Endothelial cell of umbilical vein (primary cell): ENCODE results near the gene RSPO3. TPM values are rescaled to one million over a fixed set of nuclear protein-coding genes. Genes with fewer than 3 reads are reported as not detected.

Experiments
- BruUV-seq: library from RNA; stranded (reverse); fragments of 400-500 nt; replicated peaks from 2 replicates; lab custom pipeline; 2021; lab: Mats Ljungman, UMichigan
- CTCF ChIA-PET: fragments of 300-600, 350-600 bp; sonication (Branson Sonifier 250); formaldehyde crosslinking; loops from one replicate; lab custom pipeline; 2021; ENCODE audit warnings: antibody characterized with exemption, inconsistent platforms; lab: Charles Lee
- POLR2A ChIA-PET: fragments of 300-600, 350-600 bp; sonication (Branson Sonifier 250); formaldehyde crosslinking; loops from one replicate; lab custom pipeline; 2021; ENCODE audit warnings: antibody characterized with exemption, inconsistent platforms; lab: Charles Lee
- DNase-seq: peaks from one replicate; pipeline ENCODE4 v3.0.0-alpha.2; 2011; ENCODE audit warnings: low read depth, low spot score
- FAIRE-seq: peaks from 2 replicates; lab custom pipeline; 2011; peaks lifted over from hg19 to GRCh38; lab: Jason Lieb, UNC
- H2AFZ ChIP-seq: 2 replicates; pipeline ENCODE4 v1.6.0; 2012; ENCODE audit warnings: low read depth, low read length, control low read depth, inconsistent platforms
- H3K27ac ChIP-seq: 2 replicates; pipeline ENCODE4 v1.5.1; 2011; ENCODE audit warnings: low read depth, mild to moderate bottlenecking, control low read depth, low read length, moderate library complexity; ENCODE audit not compliant: insufficient read depth
- H3K27me3 ChIP-seq, 2 experiments: 2 replicates each; pipeline versions ENCODE4 v1.6.0 to v1.6.1; 2011; ENCODE audit warnings: low read length in 2 of 2, mixed read lengths in 1 of 2; ENCODE audit not compliant: control insufficient read depth in 2 of 2, insufficient read depth in 2 of 2
- H3K36me3 ChIP-seq, 2 experiments: 2 replicates in 1 of 2; 3 replicates in 1 of 2; pipeline ENCODE4 v1.5.1; 2011; ENCODE audit warnings: low read length in 2 of 2, mild to moderate bottlenecking in 1 of 2, moderate library complexity in 1 of 2; ENCODE audit not compliant: control insufficient read depth in 2 of 2, insufficient read depth in 2 of 2; ENCODE audit errors: extremely low read depth in 1 of 2
- H3K4me1 ChIP-seq: 3 replicates; pipeline ENCODE4 v1.5.1; 2011; ENCODE audit warnings: mild to moderate bottlenecking, low read length; ENCODE audit not compliant: control insufficient read depth, insufficient read depth; ENCODE audit errors: extremely low read depth
- H3K4me2 ChIP-seq: 2 replicates; pipeline ENCODE4 v1.6.1; 2011; ENCODE audit warnings: low read length, control low read depth, mixed read lengths; ENCODE audit not compliant: insufficient read depth
- H3K4me3 ChIP-seq, 3 experiments: fragments of 200-600 bp in 1 of 3; sonication (generic), shearing (Covaris generic) in 1 of 3; replicated peaks in 1 of 3; 2 replicates each; pipeline ENCODE4 v1.5.1; 2011 to 2016; ENCODE audit warnings: control low read depth in 3 of 3, low read length in 3 of 3, mild to moderate bottlenecking in 2 of 3, inconsistent platforms in 1 of 3, low read depth in 1 of 3, moderate library complexity in 1 of 3; ENCODE audit not compliant: insufficient read depth in 1 of 3
- H3K79me2 ChIP-seq: 2 replicates; pipeline ENCODE4 v1.6.0; 2012; ENCODE audit warnings: low read length, inconsistent platforms; ENCODE audit not compliant: control insufficient read depth, insufficient read depth
- H3K9ac ChIP-seq: replicated peaks from 2 replicates; pipeline ENCODE3; 2011; ENCODE audit warnings: low read length, control low read depth; ENCODE audit not compliant: insufficient read depth; ENCODE audit errors: extremely low read depth
- H3K9me1 ChIP-seq: replicated peaks from 3 replicates; pipeline ENCODE4 v1.6.0; 2011; ENCODE audit warnings: mild to moderate bottlenecking, low read length; ENCODE audit not compliant: control insufficient read depth, insufficient read depth; ENCODE audit errors: extremely low read depth
- H3K9me3 ChIP-seq: replicated peaks from 2 replicates; pipeline ENCODE4 v1.5.1; 2012; ENCODE audit warnings: low read length, inconsistent platforms; ENCODE audit not compliant: control insufficient read depth, insufficient read depth
- H4K20me1 ChIP-seq: replicated peaks from 2 replicates; pipeline ENCODE3; 2011; ENCODE audit warnings: mild to moderate bottlenecking, low read length; ENCODE audit not compliant: control insufficient read depth, insufficient read depth; ENCODE audit errors: extremely low read depth
- CTCF ChIP-seq, 2 donors: IDR thresholded peaks; 1 replicate in 1 of 2; 2 replicates in 1 of 2; pipeline ENCODE4 v1.5.1; 2011; ENCODE audit warnings: low read length in 2 of 2, mild to moderate bottlenecking in 2 of 2, moderate library complexity in 2 of 2, control low read depth in 1 of 2, inconsistent platforms in 1 of 2, low read depth in 1 of 2; ENCODE audit not compliant: insufficient read depth in 1 of 2; ENCODE audit errors: extremely low read depth in 1 of 2
- EZH2 ChIP-seq: IDR thresholded peaks from 2 replicates; pipeline ENCODE4 v1.6.1; 2012; ENCODE audit warnings: borderline replicate concordance, low read depth, mild to moderate bottlenecking, moderate library complexity, low read length, inconsistent platforms; ENCODE audit not compliant: severe bottlenecking
- FOS ChIP-seq: IDR thresholded peaks from 2 replicates; pipeline ENCODE4 v1.6.1; 2011; ENCODE audit warnings: mild to moderate bottlenecking, low read length, moderate library complexity, borderline replicate concordance; ENCODE audit not compliant: insufficient read depth
- GATA2 ChIP-seq: IDR thresholded peaks from 2 replicates; pipeline ENCODE4 v1.7.0; 2011; ENCODE audit warnings: low read depth, mild to moderate bottlenecking, moderate library complexity, mixed read lengths, low read length; ENCODE audit not compliant: insufficient read length, insufficient read depth
- JUN ChIP-seq: IDR thresholded peaks from 2 replicates; pipeline ENCODE4 v1.6.1; 2011; ENCODE audit warnings: borderline replicate concordance, low read depth; ENCODE audit not compliant: insufficient read length, insufficient read depth
- MYC ChIP-seq: IDR thresholded peaks from one replicate; pipeline ENCODE4 v1.6.1; 2011; ENCODE audit warnings: mild to moderate bottlenecking, low read depth, low read length
- POLR2A ChIP-seq: IDR thresholded peaks from 2 replicates; pipeline ENCODE4 v1.6.1; 2012; ENCODE audit warnings: low read depth, mild to moderate bottlenecking, control low read depth, low read length
- POLR2AphosphoS5 ChIP-seq: IDR thresholded peaks from 2 replicates; pipeline ENCODE4 v1.6.1; 2012; ENCODE audit warnings: low read depth, mild to moderate bottlenecking, control low read depth, low read length, moderate library complexity; ENCODE audit not compliant: insufficient read depth
- dilution Hi-C: fragments of 300-500 bp; cut with MboI; formaldehyde crosslinking; loops from one replicate; pipeline ENCODE4 v1.15.0; 2019; ENCODE audit warnings: low sequenced_read_pairs; ENCODE audit not compliant: extremely low pct_ligation_motif_present
- intact Hi-C: fragments of 100-400 bp; cut with micrococcal nuclease; formaldehyde crosslinking; loops from one replicate; pipeline ENCODE4 v1.10.0; 2022
- polyA plus RNA-seq, 4 experiments: library from polyadenylated mRNA; depleted of rRNA in 3 of 4; stranded (reverse) in 3 of 4; unstranded in 1 of 4; fragments of >200 nt; gene quantifications; 2 replicates each; pipeline versions ENCODE4 v1.2.1 to v1.2.3, GENCODE V29; 2011 to 2012; ENCODE audit warnings: missing spikeins in 1 of 4
- total RNA-seq: library from RNA; stranded (reverse); gene quantifications from 2 replicates; pipeline ENCODE4 v1.2.3, GENCODE V29; 2021
- TF ChIP-seq, protein P1 (sequence below): IDR thresholded peaks from 2 replicates; pipeline ENCODE4 v1.6.1; 2011; ENCODE audit not compliant: insufficient read depth, insufficient read length

RSPO3 gene
- total and polyA plus RNA-seq, 2 donors (not counting 3 experiments of a cell fraction or from before 2014, with no cell fraction given): 1.8 to 11.1 TPM

GRCh38 chr6:127186889-127187288 is 68.4 kb downstream of the RSPO3 start:
- H3K36me3 ChIP-seq: no peaks in the 10 kb centered on the region
- no peak overlapping the region for H3K4me3 ChIP-seq
- no peak overlapping the region for H2AFZ ChIP-seq
- H3K9me1 ChIP-seq: no peaks in the 10 kb centered on the region
- no peaks in the 10 kb centered on the region for H3K4me1 ChIP-seq
- no peaks in the 10 kb centered on the region for H3K79me2 ChIP-seq
- no peaks in the 10 kb centered on the region for H3K27me3 ChIP-seq
- H3K27ac ChIP-seq: no peak overlapping the region
- no peak overlapping the region for H3K9ac ChIP-seq
- DNase-seq: no peak
- no peak overlapping the region for H3K4me2 ChIP-seq
- TF ChIP-seq FOS: no peak
- TF ChIP-seq, protein P1, sequence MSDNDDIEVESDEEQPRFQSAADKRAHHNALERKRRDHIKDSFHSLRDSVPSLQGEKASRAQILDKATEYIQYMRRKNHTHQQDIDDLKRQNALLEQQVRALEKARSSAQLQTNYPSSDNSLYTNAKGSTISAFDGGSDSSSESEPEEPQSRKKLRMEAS: no peak
- no peak for TF ChIP-seq JUN
- peak in 1 of 2 donors; percentile 24 for TF ChIP-seq CTCF (IDR thresholded peaks at IDR 0.05; ENCODE audit: extremely low read depth in 1 of 2, insufficient read depth in 1 of 2, low read depth in 1 of 2, low read length in 2 of 2)
- dilution Hi-C loops (no loop called here), intact Hi-C loops (no loop called here)
- ChIA-PET POLR2A (interaction anchor here (0.6 kb wide), 1 partner anchor 11 kb away, joined by 4 read pairs; no protein-coding TSS in a partner anchor), CTCF (interaction anchor here (1.1 to 6.8 kb wide), 8 partner anchors 10 to 1010 kb away, joined by 3 to 115 read pairs (median 5); partner anchors contain the start of gene RNF146)
- no peaks in the 10 kb centered on the region for H3K9me3 ChIP-seq
- no peak for FAIRE-seq
- H4K20me1 ChIP-seq: no peaks in the 10 kb centered on the region
- BruUV-seq: no TSS peak

- dilution Hi-C loops: no loop called here
Measured at GRCh38 chr6:127188744-127189143, 70.3 kb downstream of the RSPO3 start.

More at GRCh38 chr6:127188744-127189143, 70.3 kb downstream of the RSPO3 start:
- Histone ChIP-seq H3K27me3 (no peaks in the 10 kb centered on the region), H3K27ac (no peak overlapping the region), H3K9me3 (no peaks in the 10 kb centered on the region), H3K79me2 (no peaks in the 10 kb centered on the region), H3K9me1 (no peaks in the 10 kb centered on the region), H3K4me3 (no peak overlapping the region), H3K4me2 (no peak overlapping the region), H2AFZ (peak overlapping the region; percentile 23), H4K20me1 (no peaks in the 10 kb centered on the region), H3K9ac (no peak overlapping the region), H3K4me1 (no peaks in the 10 kb centered on the region), H3K36me3 (no peaks in the 10 kb centered on the region)
- ChIA-PET POLR2A (no interaction called here), CTCF (interaction anchor here (0.9 to 6.8 kb wide), 15 partner anchors 12 to 1194 kb away, joined by 3 to 115 read pairs (median 9); partner anchors contain the start of genes RNF146 and RSPO3)
- intact Hi-C loops: no loop called here
- BruUV-seq: no TSS peak
- TF ChIP-seq EZH2 (no peak), FOS (no peak), POLR2AphosphoS5 (no peak), JUN (no peak), POLR2A (no peak), CTCF (IDR thresholded peaks at IDR 0.05; ENCODE audit: extremely low read depth in 1 of 2, insufficient read depth in 1 of 2, low read depth in 1 of 2, low read length in 2 of 2) (no peak), GATA2 (no peak), MYC (no peak)
- TF ChIP-seq, protein P1: no peak
- DNase-seq: no peak
- FAIRE-seq: no peak
